ENCODE measurements around the gene PRKAG2.

DNA sequence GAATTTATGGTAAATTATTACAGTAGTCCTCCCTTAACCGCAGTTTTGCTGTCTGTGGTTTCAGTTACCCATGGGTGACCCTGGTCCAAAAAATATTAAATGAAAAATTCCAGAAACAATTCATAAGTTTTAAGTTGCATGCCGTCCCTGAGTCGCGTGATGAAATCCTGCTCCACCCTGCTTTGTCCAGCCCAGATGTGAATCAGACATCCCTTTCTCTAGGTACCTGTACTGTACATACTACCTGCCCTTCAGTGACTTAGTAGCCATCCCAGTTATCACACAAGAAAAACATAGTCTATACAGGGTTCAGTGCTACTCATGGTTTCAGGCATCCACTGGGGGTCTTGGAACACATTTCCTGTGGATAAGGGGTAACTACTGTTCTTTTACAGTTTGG lies 336.8 kb downstream of the PRKAG2 start:
- TF ChIP-seq, protein P1, sequence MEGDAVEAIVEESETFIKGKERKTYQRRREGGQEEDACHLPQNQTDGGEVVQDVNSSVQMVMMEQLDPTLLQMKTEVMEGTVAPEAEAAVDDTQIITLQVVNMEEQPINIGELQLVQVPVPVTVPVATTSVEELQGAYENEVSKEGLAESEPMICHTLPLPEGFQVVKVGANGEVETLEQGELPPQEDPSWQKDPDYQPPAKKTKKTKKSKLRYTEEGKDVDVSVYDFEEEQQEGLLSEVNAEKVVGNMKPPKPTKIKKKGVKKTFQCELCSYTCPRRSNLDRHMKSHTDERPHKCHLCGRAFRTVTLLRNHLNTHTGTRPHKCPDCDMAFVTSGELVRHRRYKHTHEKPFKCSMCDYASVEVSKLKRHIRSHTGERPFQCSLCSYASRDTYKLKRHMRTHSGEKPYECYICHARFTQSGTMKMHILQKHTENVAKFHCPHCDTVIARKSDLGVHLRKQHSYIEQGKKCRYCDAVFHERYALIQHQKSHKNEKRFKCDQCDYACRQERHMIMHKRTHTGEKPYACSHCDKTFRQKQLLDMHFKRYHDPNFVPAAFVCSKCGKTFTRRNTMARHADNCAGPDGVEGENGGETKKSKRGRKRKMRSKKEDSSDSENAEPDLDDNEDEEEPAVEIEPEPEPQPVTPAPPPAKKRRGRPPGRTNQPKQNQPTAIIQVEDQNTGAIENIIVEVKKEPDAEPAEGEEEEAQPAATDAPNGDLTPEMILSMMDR (IDR thresholded peaks at IDR 0.05; ENCODE audit: low read depth, low read length) = no peak
- no peak for TF ChIP-seq EZH2phosphoT487 (IDR thresholded peaks at IDR 0.05; ENCODE audit: low read depth)
